Measurements from ENCODE around the gene ABCD3.

ABCD3 gene

GRCh38 chr1:94532077-94532476 is 113.9 kb downstream of the ABCD3 start:
- H3K27me3 Mint-ChIP-seq (ENCODE audit: low read depth, poor library complexity): peaks cover under 1% of the 10 kb centered on the region
- TF ChIP-seq CTCF (IDR thresholded peaks at IDR 0.05): no peak
- no peak overlapping the region for H3K27ac Mint-ChIP-seq
- DNase-seq: no peak
- H3K9me3 Mint-ChIP-seq: no peaks in the 10 kb centered on the region
- peaks cover 67% of the 10 kb centered on the region for H3K36me3 Mint-ChIP-seq (ENCODE audit: low read depth)
- peaks cover 8% of the 10 kb centered on the region for H3K4me1 Mint-ChIP-seq
- no peak overlapping the region for H3K4me3 Mint-ChIP-seq

GRCh38 chr1:94535095-94535494 is 116.9 kb downstream of the ABCD3 start:
- H3K4me1 Mint-ChIP-seq: peaks cover 30% of the 10 kb centered on the region
- H3K27ac Mint-ChIP-seq: no peak overlapping the region
- peaks cover 69% of the 10 kb centered on the region for H3K36me3 Mint-ChIP-seq (ENCODE audit: low read depth)

GRCh38 chr1:94535879-94536278 is 117.7 kb downstream of the ABCD3 start:
- DNase-seq: no peak
- TF ChIP-seq CTCF (IDR thresholded peaks at IDR 0.05): no peak
- Mint-ChIP-seq H3K4me1 (peaks cover 34% of the 10 kb centered on the region), H3K36me3 (ENCODE audit: low read depth) (peaks cover 65% of the 10 kb centered on the region), H3K27me3 (ENCODE audit: low read depth, poor library complexity) (peaks cover 30% of the 10 kb centered on the region), H3K4me3 (no peak overlapping the region), H3K27ac (no peak overlapping the region), H3K9me3 (peaks cover 9% of the 10 kb centered on the region)

More at GRCh38 chr1:94535095-94535494, 116.9 kb downstream of the ABCD3 start:
- H3K4me3 Mint-ChIP-seq: no peak overlapping the region
- H3K27me3 Mint-ChIP-seq (ENCODE audit: low read depth, poor library complexity): peaks cover 22% of the 10 kb centered on the region
- H3K9me3 Mint-ChIP-seq: peaks cover 5% of the 10 kb centered on the region
- DNase-seq: no peak
- no peak for TF ChIP-seq CTCF (IDR thresholded peaks at IDR 0.05)

GRCh38 chr1:94537254-94537653 is 119.1 kb downstream of the ABCD3 start:
- Mint-ChIP-seq H3K27ac (no peak overlapping the region), H3K9me3 (peaks cover 9% of the 10 kb centered on the region), H3K4me1 (peaks cover 38% of the 10 kb centered on the region), H3K27me3 (ENCODE audit: low read depth, poor library complexity) (peaks cover 37% of the 10 kb centered on the region), H3K4me3 (no peak overlapping the region), H3K36me3 (ENCODE audit: low read depth) (peaks cover 53% of the 10 kb centered on the region)
- DNase-seq: no peak
- TF ChIP-seq CTCF (IDR thresholded peaks at IDR 0.05): no peak

- DNase-seq: no peak
- H3K9me3 Mint-ChIP-seq: peaks cover 9% of the 10 kb centered on the region
- no peak overlapping the region for H3K27ac Mint-ChIP-seq
- H3K4me3 Mint-ChIP-seq: peak overlapping the region; percentile 23
- H3K27me3 Mint-ChIP-seq (ENCODE audit: low read depth, poor library complexity): peaks cover 46% of the 10 kb centered on the region
- peaks cover 49% of the 10 kb centered on the region for H3K4me1 Mint-ChIP-seq
- H3K36me3 Mint-ChIP-seq (ENCODE audit: low read depth): peaks cover 42% of the 10 kb centered on the region
- no peak for TF ChIP-seq CTCF (IDR thresholded peaks at IDR 0.05)
Observed at GRCh38 chr1:94538243-94538827, 120.1 kb downstream of the ABCD3 start.

GRCh38 chr1:94539496-94539895 is 121.3 kb downstream of the ABCD3 start:
- peaks cover 9% of the 10 kb centered on the region for H3K9me3 Mint-ChIP-seq
- H3K27ac Mint-ChIP-seq: no peak overlapping the region
- H3K27me3 Mint-ChIP-seq (ENCODE audit: low read depth, poor library complexity): peaks cover 47% of the 10 kb centered on the region
- H3K36me3 Mint-ChIP-seq (ENCODE audit: low read depth): peaks cover 30% of the 10 kb centered on the region
- peak overlapping the region; percentile 88 for H3K4me3 Mint-ChIP-seq
- peaks cover 61% of the 10 kb centered on the region for H3K4me1 Mint-ChIP-seq
- no peak for DNase-seq
- TF ChIP-seq CTCF (IDR thresholded peaks at IDR 0.05): no peak

All from nephron progenitor cell (in vitro differentiated cells).